HepG2 (cell line): ENCODE measurements around the gene ABCA2. TPM values are rescaled to one million over a fixed set of nuclear protein-coding genes. Genes with fewer than 3 reads are reported as not detected.

ENCODE experiments used
- BATF2 ChIP-seq: sonication (generic); formaldehyde crosslinking; IDR thresholded peaks from 2 replicates; pipeline ENCODE4 v1.8.0; 2022; ENCODE audit warnings: mild to moderate bottlenecking, missing genetic modification reagents, moderate library complexity
- CENPX ChIP-seq: sonication (generic); formaldehyde crosslinking; IDR thresholded peaks from 2 replicates; pipeline ENCODE4 v1.9.0; 2021; ENCODE audit warnings: mild to moderate bottlenecking, missing genetic modification reagents, moderate library complexity
- ETV5 ChIP-seq: IDR thresholded peaks from 2 replicates; pipeline ENCODE4 v1.6.1; 2018; ENCODE audit warnings: missing biosample characterization, missing genetic modification reagents, inconsistent platforms, borderline replicate concordance
- FOXC1 ChIP-seq: sonication (generic); formaldehyde crosslinking; IDR thresholded peaks from 2 replicates; pipeline ENCODE4 v1.8.0; 2022; ENCODE audit warnings: mild to moderate bottlenecking, missing genetic modification reagents, borderline replicate concordance
- FUBP1 ChIP-seq: sonication (generic); formaldehyde crosslinking; IDR thresholded peaks from 2 replicates; pipeline ENCODE4 v1.5.1; 2020; ENCODE audit warnings: missing genetic modification reagents, mild to moderate bottlenecking, borderline replicate concordance
- KLF16 ChIP-seq, 2 experiments: sonication (generic) in 1 of 2; formaldehyde crosslinking in 1 of 2; IDR thresholded peaks; 2 replicates each; pipeline versions ENCODE4 v1.6.1 to v1.8.0; 2016 to 2023; ENCODE audit warnings: missing genetic modification reagents in 2 of 2, missing compliant biosample characterization in 1 of 2
- RELA ChIP-seq: sonication (generic); formaldehyde crosslinking; IDR thresholded peaks from 2 replicates; pipeline ENCODE4 v1.4.0; 2020; ENCODE audit warnings: missing genetic modification reagents
- RFX3 ChIP-seq: IDR thresholded peaks from 2 replicates; pipeline ENCODE4 v1.6.1; 2016; ENCODE audit warnings: missing biosample characterization, missing genetic modification reagents
- SALL1 ChIP-seq: sonication (generic); formaldehyde crosslinking; IDR thresholded peaks from 2 replicates; pipeline ENCODE4 v1.8.0; 2022; ENCODE audit warnings: mild to moderate bottlenecking, missing genetic modification reagents
- SP1 ChIP-seq, 2 experiments: fragments of 450-650 bp in 1 of 2; sonication (generic) in 1 of 2; formaldehyde crosslinking in 1 of 2; IDR thresholded peaks; 2 replicates each; pipeline versions ENCODE4 v1.4.0 to v1.6.1; 2016 to 2020; ENCODE audit warnings: missing genetic modification reagents in 1 of 2
- TAF1 ChIP-seq: sonication (generic); formaldehyde crosslinking; IDR thresholded peaks from 2 replicates; pipeline ENCODE4 v1.4.0; 2020; ENCODE audit warnings: missing genetic modification reagents
- ZBTB21 ChIP-seq: sonication (generic); formaldehyde crosslinking; IDR thresholded peaks from 2 replicates; pipeline ENCODE4 v1.4.0; 2020; ENCODE audit warnings: missing genetic modification reagents
- ZBTB3 ChIP-seq: sonication (generic); formaldehyde crosslinking; IDR thresholded peaks from 2 replicates; pipeline ENCODE4 v1.4.0; 2020; ENCODE audit warnings: low read depth, mild to moderate bottlenecking, moderate library complexity, missing genetic modification reagents, borderline replicate concordance
- ZNF274 ChIP-seq: sonication (generic); formaldehyde crosslinking; IDR thresholded peaks from 2 replicates; pipeline ENCODE4 v1.5.1; 2020; ENCODE audit warnings: mild to moderate bottlenecking, missing genetic modification reagents
- ZNF275 ChIP-seq: sonication (generic); formaldehyde crosslinking; IDR thresholded peaks from 2 replicates; pipeline ENCODE4 v1.8.0; 2022; ENCODE audit warnings: missing genetic modification reagents, mild to moderate bottlenecking, inconsistent platforms, borderline replicate concordance
- ZNF431 ChIP-seq: sonication (generic); formaldehyde crosslinking; IDR thresholded peaks from 2 replicates; pipeline ENCODE4 v1.9.0; 2022; ENCODE audit warnings: missing genetic modification reagents, low read depth, mild to moderate bottlenecking, borderline replicate concordance
- ZNF704 ChIP-seq: sonication (generic); formaldehyde crosslinking; IDR thresholded peaks from 2 replicates; pipeline ENCODE4 v1.8.1; 2023; ENCODE audit warnings: mild to moderate bottlenecking, inconsistent platforms, moderate library complexity, missing genetic modification reagents, borderline replicate concordance
- ZNF720 ChIP-seq: sonication (generic); formaldehyde crosslinking; IDR thresholded peaks from 2 replicates; pipeline ENCODE4 v1.4.0; 2020; ENCODE audit warnings: missing genetic modification reagents
- ZNF800 ChIP-seq: sonication (generic); formaldehyde crosslinking; IDR thresholded peaks from 2 replicates; pipeline ENCODE4 v1.4.0; 2020; ENCODE audit warnings: missing genetic modification reagents
- ZNF839 ChIP-seq: sonication (generic); formaldehyde crosslinking; IDR thresholded peaks from 2 replicates; pipeline ENCODE4 v1.4.0; 2020; ENCODE audit warnings: missing genetic modification reagents, mild to moderate bottlenecking, borderline replicate concordance
- ZSCAN31 ChIP-seq: sonication (generic); formaldehyde crosslinking; IDR thresholded peaks from 2 replicates; pipeline ENCODE4 v1.5.0; 2020; ENCODE audit warnings: low read depth, mild to moderate bottlenecking, missing genetic modification reagents
- polyA plus RNA-seq, 8 experiments: library from polyadenylated mRNA; depleted of rRNA in 3 of 8; stranded (reverse) in 7 of 8; unstranded in 1 of 8; fragments of >200 nt; fragmentation: Illumina TruSeq in 4 of 8; extraction: Trizol in 4 of 8; gene quantifications; 2 replicates each; pipeline versions ENCODE4 v1.2.1 to v1.2.3, GENCODE V29; 2011 to 2016; ENCODE audit warnings: low read depth in 4 of 8, missing spikeins in 1 of 8, mixed read lengths in 1 of 8; ENCODE audit not compliant: insufficient read depth in 1 of 8
- total RNA-seq, 5 experiments: library from RNA; depleted of rRNA; stranded (reverse); fragments of >200 nt; fragmentation: Illumina TruSeq; extraction: Trizol; gene quantifications; 2 replicates each; pipeline ENCODE4 v1.2.3, GENCODE V29; 2016; ENCODE audit warnings: low read depth in 1 of 5

Gene ABCA2
- total and polyA plus RNA-seq, 2 of the 13 experiments (the other 11 are each of a cell fraction or from before 2014, with no cell fraction given) = 2.9 to 19.2 TPM

GRCh38 chr9:137053944-137054931, 26.2 kb upstream of the ABCA2 start, which contains the start of gene ENTPD2 (continued):
- TF ChIP-seq ZNF800 (CRISPR knock-in tag) = peak; percentile 28; the same call in 1 of the 2 replicates
- no peak for TF ChIP-seq ZBTB21 (CRISPR knock-in tag)
- TF ChIP-seq ZNF720 (CRISPR knock-in tag) = no peak
- no peak for TF ChIP-seq RFX3 (CRISPR knock-in tag)
- no peak for TF ChIP-seq BATF2
- TF ChIP-seq SP1 (IDR thresholded peaks at IDR 0.05) = no peak
- TF ChIP-seq SP1 (CRISPR knock-in tag; IDR thresholded peaks at IDR 0.05) = peak; percentile 48; the same call in 1 of the 2 replicates
- TF ChIP-seq ZNF704 (CRISPR knock-in tag) = peak; percentile 11; the same call in 1 of the 2 replicates
- TF ChIP-seq FUBP1 (CRISPR knock-in tag) = no peak
- TF ChIP-seq ETV5 = peak; percentile 59; the same call in 1 of the 2 replicates
- peak; percentile 67 for TF ChIP-seq TAF1 (CRISPR knock-in tag)
- TF ChIP-seq SALL1 (CRISPR knock-in tag) = peak; percentile 9; the same call in 1 of the 2 replicates
- no peak for TF ChIP-seq ZNF839 (CRISPR knock-in tag)
- TF ChIP-seq KLF16 (CRISPR knock-in tag; IDR thresholded peaks at IDR 0.05) = peak in 1 of 2 experiments; percentile 62; a peak in 1 of 4 replicates
- TF ChIP-seq ZSCAN31 (CRISPR knock-in tag) = no peak
- no peak for TF ChIP-seq ZNF275 (CRISPR knock-in tag)
- TF ChIP-seq ZNF431 (CRISPR knock-in tag) = peak; percentile 84
- TF ChIP-seq ZNF274 = no peak
- TF ChIP-seq FOXC1 (CRISPR knock-in tag) = peak; percentile 74
- TF ChIP-seq CENPX = no peak
- no peak for TF ChIP-seq ZBTB3 (CRISPR knock-in tag)
- no peak for TF ChIP-seq RELA (CRISPR knock-in tag)
